ENCODE measurements around the gene FBRSL1.

The FBRSL1 gene

DNA sequence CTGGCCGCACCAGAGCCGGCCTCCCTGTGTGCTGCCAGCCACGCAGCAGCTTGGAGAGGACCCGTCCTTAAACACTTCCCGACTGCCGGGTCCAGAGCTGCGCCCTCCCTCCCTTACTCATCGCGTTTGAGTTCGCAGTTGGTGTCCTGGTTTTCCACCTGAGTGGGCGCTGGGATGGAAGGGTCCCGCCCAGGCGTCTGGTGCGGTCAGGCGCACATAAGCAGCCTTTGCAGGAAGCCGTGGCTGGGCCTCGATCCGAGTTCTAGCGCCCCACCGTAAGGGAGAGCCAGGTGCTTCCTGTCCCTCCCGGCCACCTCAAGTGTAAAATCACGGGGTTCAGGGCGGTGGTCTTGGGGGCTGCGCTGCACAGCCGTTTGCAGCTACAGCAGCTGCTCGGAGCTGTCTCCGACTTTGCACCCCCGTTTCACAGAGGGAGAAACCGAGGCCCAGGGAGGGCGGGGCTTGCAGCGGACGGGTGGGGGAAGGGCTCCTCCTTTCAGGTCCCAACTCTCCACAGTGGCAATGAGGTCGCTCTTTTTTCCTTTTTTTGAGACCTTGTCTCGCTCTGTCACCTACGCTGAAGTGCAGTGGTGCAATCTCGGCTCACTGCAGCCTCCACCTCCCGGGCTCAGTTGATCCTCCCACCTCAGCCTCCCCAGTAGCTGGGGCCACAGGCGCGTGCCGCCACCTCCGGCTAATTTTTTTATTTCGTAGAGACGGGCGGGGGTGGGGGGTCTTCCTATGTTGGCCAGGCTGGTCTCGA, 69.1 kb downstream of the FBRSL1 start:
- H3K27ac ChIP-seq (ENCODE audit: low read depth, low read length) = no peak overlapping the region
- H3K27me3 ChIP-seq (ENCODE audit: control insufficient read depth, insufficient read depth, low read length) = peaks cover 44% of the 10 kb centered on the region
- H3K9ac ChIP-seq (ENCODE audit: low read depth, low read length) = no peak overlapping the region
- H3K4me1 ChIP-seq (ENCODE audit: control insufficient read depth, insufficient read depth, low read length) = peaks cover 3% of the 10 kb centered on the region
- H3K9me3 ChIP-seq (ENCODE audit: control insufficient read depth, insufficient read depth, low read length) = no peaks in the 10 kb centered on the region
- no peaks in the 10 kb centered on the region for H3K36me3 ChIP-seq (ENCODE audit: control insufficient read depth, insufficient read depth, low read length)
- peak overlapping the region; percentile 74 for H3K4me3 ChIP-seq (ENCODE audit: low read depth, low read length)

DNA sequence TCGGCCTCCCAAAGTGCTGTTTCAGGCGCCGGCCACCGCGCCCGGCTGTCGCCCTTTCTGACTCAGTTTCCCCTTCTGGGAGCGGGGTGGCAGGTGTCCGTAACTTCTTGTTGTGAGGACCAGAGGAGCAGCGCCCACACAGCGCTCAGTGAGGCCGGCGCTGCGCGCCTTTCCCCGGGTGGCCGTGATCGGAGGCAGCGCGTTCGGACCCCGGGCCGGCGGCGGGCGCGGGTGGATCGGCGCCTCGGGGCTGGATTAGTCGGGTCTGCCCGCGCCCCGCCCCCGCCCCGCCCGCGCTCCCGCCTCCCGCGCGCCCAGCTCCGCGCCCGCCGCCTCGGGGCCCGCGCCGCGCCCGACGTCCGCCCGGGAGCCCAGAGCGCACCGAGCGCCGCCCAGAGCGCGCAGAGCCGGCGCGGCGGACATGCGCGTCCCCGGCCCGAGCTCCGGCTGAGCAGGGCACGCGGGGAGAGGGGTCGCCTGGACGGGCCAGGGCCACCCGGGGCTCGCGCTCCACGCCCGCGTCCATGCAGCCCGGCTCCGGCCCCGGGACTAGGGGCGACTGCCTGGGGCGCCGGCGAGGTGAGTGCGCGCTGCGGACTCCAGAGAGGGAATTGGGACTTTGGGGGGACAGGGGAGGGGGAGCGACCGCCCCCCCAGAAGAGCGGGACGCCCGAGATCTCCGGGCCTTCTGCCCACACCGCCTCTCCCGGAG, 69.9 kb downstream of the FBRSL1 start:
- H3K27ac ChIP-seq (ENCODE audit: low read depth, low read length) = peak overlapping the region; percentile 28
- H3K4me3 ChIP-seq (ENCODE audit: low read depth, low read length) = peak overlapping the region; percentile 74
- H3K9me3 ChIP-seq (ENCODE audit: control insufficient read depth, insufficient read depth, low read length) = no peaks in the 10 kb centered on the region
- H3K27me3 ChIP-seq (ENCODE audit: control insufficient read depth, insufficient read depth, low read length) = peaks cover 37% of the 10 kb centered on the region
- H3K36me3 ChIP-seq (ENCODE audit: control insufficient read depth, insufficient read depth, low read length) = 0 out of 2 replicates have a peak, but pooled peaks cover under 1% of the 10 kb centered on the region
- peak overlapping the region; percentile 76 for H3K9ac ChIP-seq (ENCODE audit: low read depth, low read length)
- H3K4me1 ChIP-seq (ENCODE audit: control insufficient read depth, insufficient read depth, low read length) = peaks cover 3% of the 10 kb centered on the region

DNA sequence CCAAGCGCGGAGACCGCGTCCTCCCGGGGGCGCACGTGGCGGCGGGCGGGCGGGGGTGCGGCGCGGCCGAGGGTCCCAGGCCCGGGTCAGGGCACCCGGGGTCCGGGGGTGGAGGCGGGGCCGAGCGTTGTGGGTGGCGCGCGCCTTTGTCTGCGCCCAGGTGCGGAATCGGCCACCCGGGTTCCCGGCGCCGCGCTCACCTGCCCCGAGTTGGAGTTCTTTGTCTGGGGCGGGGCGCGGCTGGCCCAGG, 70.3 kb downstream of the FBRSL1 start:
- peaks cover 5% of the 10 kb centered on the region; the same call in 1 of the 2 replicates for H3K36me3 ChIP-seq (ENCODE audit: control insufficient read depth, insufficient read depth, low read length)
- H3K9ac ChIP-seq (ENCODE audit: low read depth, low read length) = peak overlapping the region; percentile 76
- no peaks in the 10 kb centered on the region for H3K9me3 ChIP-seq (ENCODE audit: control insufficient read depth, insufficient read depth, low read length)
- peak overlapping the region; percentile 28 for H3K27ac ChIP-seq (ENCODE audit: low read depth, low read length)
- peaks cover 35% of the 10 kb centered on the region for H3K27me3 ChIP-seq (ENCODE audit: control insufficient read depth, insufficient read depth, low read length)
- peak overlapping the region; percentile 74 for H3K4me3 ChIP-seq (ENCODE audit: low read depth, low read length)
- H3K4me1 ChIP-seq (ENCODE audit: control insufficient read depth, insufficient read depth, low read length) = peaks cover 3% of the 10 kb centered on the region

DNA sequence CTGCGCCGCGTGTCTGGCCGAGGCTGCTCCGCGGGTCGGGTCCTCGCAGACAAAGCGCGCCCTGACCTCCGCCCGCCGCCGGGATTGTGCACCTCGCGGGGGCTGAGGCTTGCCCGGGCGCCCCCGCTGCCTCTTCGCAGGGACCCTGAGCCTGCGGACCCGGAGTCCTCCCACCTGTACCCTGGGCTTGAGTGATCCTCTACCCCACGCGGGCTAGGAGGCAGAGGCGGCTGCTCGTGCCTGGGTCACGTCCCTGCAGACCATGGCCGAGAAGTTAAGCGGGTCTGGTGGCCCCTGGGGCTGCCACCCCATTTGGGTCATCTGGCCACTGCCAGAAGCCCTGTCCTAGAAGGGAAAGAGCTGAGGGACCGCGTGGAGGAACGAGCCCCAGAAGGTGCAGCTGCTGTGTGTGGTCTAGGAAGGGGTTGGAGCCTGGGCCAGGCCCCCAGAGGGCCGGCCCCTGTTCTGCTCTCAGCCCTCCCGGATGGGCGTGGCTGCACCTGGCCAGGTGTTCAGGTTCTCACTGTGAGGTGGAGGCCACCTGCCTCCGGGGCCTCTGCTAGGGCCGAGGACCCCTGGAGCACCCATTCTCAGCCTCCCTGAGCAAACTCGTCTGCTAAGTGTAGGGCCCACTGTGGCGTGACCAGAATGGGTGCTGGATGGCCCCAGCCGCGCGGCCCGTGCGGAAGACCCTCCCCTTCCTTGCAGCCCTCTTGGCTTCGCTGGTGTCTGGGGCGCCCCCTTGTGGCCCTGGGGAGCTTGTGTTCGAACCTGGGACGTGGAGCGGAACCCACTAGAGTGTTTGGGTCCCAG, 70.9 kb downstream of the FBRSL1 start:
- Histone ChIP-seq H3K27me3 (ENCODE audit: control insufficient read depth, insufficient read depth, low read length) (peaks cover 31% of the 10 kb centered on the region), H3K27ac (ENCODE audit: low read depth, low read length) (no peak overlapping the region), H3K36me3 (ENCODE audit: control insufficient read depth, insufficient read depth, low read length) (peaks cover 9% of the 10 kb centered on the region), H3K9me3 (ENCODE audit: control insufficient read depth, insufficient read depth, low read length) (no peaks in the 10 kb centered on the region), H3K4me3 (ENCODE audit: low read depth, low read length) (peak overlapping the region; percentile 74), H3K4me1 (ENCODE audit: control insufficient read depth, insufficient read depth, low read length) (peaks cover 3% of the 10 kb centered on the region), H3K9ac (ENCODE audit: low read depth, low read length) (peak overlapping the region; percentile 76)

Data from HUES48 (cell line).